GM04503 (cell line): ENCODE data around the gene PDXK.

Source experiments
- DNase-seq: peaks from one replicate; pipeline ENCODE4 v3.0.0-alpha.2; 2012; ENCODE audit warnings: low read depth

Gene PDXK

GRCh38 chr21:43743947-43744346 is 25.0 kb downstream of the PDXK start:
- DNase-seq = no peak

- DNase-seq = no peak
These were observed 25.8 kb downstream of the PDXK start for GRCh38 chr21:43744725-43745124.

GRCh38 chr21:43745772-43746517 is 27.0 kb downstream of the PDXK start:
- DNase-seq = no peak

GRCh38 chr21:43748622-43749021 is 29.7 kb downstream of the PDXK start:
- DNase-seq = no peak

- DNase-seq = no peak
These were observed 30.8 kb downstream of the PDXK start for GRCh38 chr21:43749651-43750262.

- no peak for DNase-seq
These were observed 31.6 kb downstream of the PDXK start for GRCh38 chr21:43750339-43751033.

GRCh38 chr21:43751955-43752591 is 33.1 kb downstream of the PDXK start:
- no peak for DNase-seq

GRCh38 chr21:43752758-43753438 is 34.0 kb downstream of the PDXK start:
- no peak for DNase-seq

GRCh38 chr21:43753439-43753799 is 34.5 kb downstream of the PDXK start:
- no peak for DNase-seq

GRCh38 chr21:43754948-43755781 is 36.2 kb downstream of the PDXK start:
- no peak for DNase-seq

GRCh38 chr21:43755820-43756594 is 37.1 kb downstream of the PDXK start:
- no peak for DNase-seq

GRCh38 chr21:43757601-43758000 is 38.7 kb downstream of the PDXK start:
- DNase-seq = no peak

GRCh38 chr21:43758111-43758641 is 39.2 kb downstream of the PDXK start:
- no peak for DNase-seq

- no peak for DNase-seq
These were observed 39.9 kb downstream of the PDXK start for GRCh38 chr21:43758811-43759210.

GRCh38 chr21:43759651-43760050 is 40.7 kb downstream of the PDXK start:
- no peak for DNase-seq

- DNase-seq = no peak
These were observed 41.5 kb downstream of the PDXK start for GRCh38 chr21:43760391-43760958.

GRCh38 chr21:43761886-43762285 is 43.0 kb downstream of the PDXK start:
- DNase-seq = no peak

- DNase-seq = no peak
These were observed 43.6 kb downstream of the PDXK start for GRCh38 chr21:43762303-43763128.
